HEK293 (cell line): ENCODE data around the gene HES5.

Experiments used
- CTCF ChIA-PET: fragments of 350-600 bp; formaldehyde crosslinking; extraction: SDS; loops from one replicate; lab custom pipeline; 2021; ENCODE audit warnings: antibody characterized with exemption; lab: Yijun Ruan, JAX
- POLR2A ChIA-PET: fragments of 300-600 bp; formaldehyde crosslinking; extraction: SDS; loops from one replicate; lab custom pipeline; 2020; ENCODE audit warnings: antibody characterized with exemption, inconsistent platforms; lab: Yijun Ruan, JAX
- H3K27ac ChIP-seq: fragments of 200-500 bp; sonication (Bioruptor generic); 2 replicates; pipeline ENCODE4 v1.5.1; 2014; ENCODE audit warnings: low read depth, low read length, control low read depth, inconsistent platforms; ENCODE audit errors: extremely low read depth
- H3K36me3 ChIP-seq, 2 experiments: fragments of 200-500 bp in 1 of 2; sonication (Bioruptor generic) in 1 of 2; 1 replicate in 1 of 2; 2 replicates in 1 of 2; pipeline ENCODE4 v1.5.1; 2014 to 2017; ENCODE audit warnings: inconsistent platforms in 2 of 2, low read length in 2 of 2; ENCODE audit not compliant: control insufficient read depth in 2 of 2, insufficient read depth in 1 of 2
- H3K4me1 ChIP-seq: fragments of 200-500 bp; sonication (Bioruptor generic); 2 replicates; pipeline ENCODE4 v1.5.1; 2014; ENCODE audit warnings: mild to moderate bottlenecking, low read length, inconsistent platforms; ENCODE audit not compliant: control insufficient read depth, insufficient read depth
- H3K4me3 ChIP-seq: 2 replicates; pipeline ENCODE4 v1.5.1; 2011; ENCODE audit warnings: low read depth, mild to moderate bottlenecking, control low read depth, low read length, moderate library complexity
- H3K9me3 ChIP-seq: fragments of 200-500 bp; sonication (Bioruptor generic); 2 replicates; pipeline ENCODE4 v1.5.1; 2014; ENCODE audit warnings: low read depth, low read length, inconsistent platforms; ENCODE audit not compliant: control insufficient read depth, insufficient read depth
- GLI4 ChIP-seq: fragments of 450-650 bp; formaldehyde crosslinking; IDR thresholded peaks from 2 replicates; pipeline ENCODE4 v1.5.1; 2016; ENCODE audit warnings: missing biosample characterization, missing genetic modification characterization
- KLF7 ChIP-seq: fragments of 450-650 bp; formaldehyde crosslinking; IDR thresholded peaks from 2 replicates; pipeline ENCODE4 v1.5.1; 2016; ENCODE audit warnings: missing biosample characterization, missing genetic modification characterization, borderline replicate concordance
- ZBTB20 ChIP-seq: fragments of 450-650 bp; formaldehyde crosslinking; IDR thresholded peaks from 2 replicates; pipeline ENCODE4 v1.5.1; 2016; ENCODE audit warnings: missing biosample characterization, missing genetic modification characterization
- ZBTB21 ChIP-seq: fragments of 450-650 bp; formaldehyde crosslinking; IDR thresholded peaks from 2 replicates; pipeline ENCODE4 v1.5.1; 2017; ENCODE audit warnings: missing biosample characterization, missing genetic modification characterization
- ZIC2 ChIP-seq: fragments of 450-650 bp; formaldehyde crosslinking; IDR thresholded peaks from 2 replicates; pipeline ENCODE4 v1.5.1; 2016; ENCODE audit warnings: missing biosample characterization, missing genetic modification characterization
- ZNF10 ChIP-seq: fragments of 450-650 bp; formaldehyde crosslinking; IDR thresholded peaks from 2 replicates; pipeline ENCODE4 v1.5.1; 2017; ENCODE audit warnings: missing biosample characterization, missing genetic modification characterization
- ZNF248 ChIP-seq: fragments of 450-650 bp; formaldehyde crosslinking; IDR thresholded peaks from 2 replicates; pipeline ENCODE4 v1.5.1; 2017; ENCODE audit warnings: missing biosample characterization, missing genetic modification characterization
- ZNF341 ChIP-seq: fragments of 450-650 bp; formaldehyde crosslinking; IDR thresholded peaks from 2 replicates; pipeline ENCODE4; 2016; ENCODE audit warnings: low read depth, missing biosample characterization, missing genetic modification characterization
- ZNF366 ChIP-seq: fragments of 450-650 bp; formaldehyde crosslinking; conservative IDR thresholded peaks from 2 replicates; pipeline ENCODE4 v1.5.1; 2016; ENCODE audit warnings: missing biosample characterization, missing genetic modification characterization
- ZNF394 ChIP-seq: fragments of 450-650 bp; formaldehyde crosslinking; IDR thresholded peaks from 2 replicates; pipeline ENCODE4 v1.5.1; 2016; ENCODE audit warnings: missing biosample characterization, missing genetic modification characterization, mild to moderate bottlenecking, moderate library complexity, borderline replicate concordance
- ZNF549 ChIP-seq: fragments of 450-650 bp; IDR thresholded peaks from 2 replicates; pipeline ENCODE4 v1.5.1; 2018; ENCODE audit warnings: missing biosample characterization, missing genetic modification characterization, mild to moderate bottlenecking, inconsistent platforms, moderate library complexity
- ZNF629 ChIP-seq: fragments of 450-650 bp; formaldehyde crosslinking; IDR thresholded peaks from 2 replicates; pipeline ENCODE4 v1.5.1; 2017; ENCODE audit warnings: missing biosample characterization, missing genetic modification characterization
- ZNF660 ChIP-seq: fragments of 450-650 bp; IDR thresholded peaks from 2 replicates; pipeline ENCODE4 v1.5.1; 2018; ENCODE audit warnings: missing biosample characterization, mild to moderate bottlenecking, missing genetic modification characterization
- TF ChIP-seq, protein P1 (sequence below): fragments of 450-650 bp; formaldehyde crosslinking; IDR thresholded peaks from 2 replicates; pipeline ENCODE4 v1.5.1; 2016; ENCODE audit warnings: missing biosample characterization, missing genetic modification characterization
- TF ChIP-seq, protein P2 (sequence below): fragments of 450-650 bp; formaldehyde crosslinking; IDR thresholded peaks from 2 replicates; pipeline ENCODE4 v1.5.1; 2016; ENCODE audit warnings: missing biosample characterization, missing genetic modification characterization
- TF ChIP-seq, protein P3 (sequence below): fragments of 450-650 bp; formaldehyde crosslinking; IDR thresholded peaks from 2 replicates; pipeline ENCODE4 v1.5.1; 2016; ENCODE audit warnings: missing biosample characterization, missing genetic modification characterization, low read depth
- TF ChIP-seq, protein P4 (sequence below): sonication (generic); formaldehyde crosslinking; IDR thresholded peaks from 2 replicates; pipeline ENCODE4 v1.8.1; 2022; ENCODE audit warnings: mild to moderate bottlenecking, moderate library complexity, missing genetic modification reagents
- TF ChIP-seq, protein P5 (sequence below): fragments of 450-650 bp; formaldehyde crosslinking; IDR thresholded peaks from 2 replicates; pipeline ENCODE4 v1.5.1; 2016; ENCODE audit warnings: missing biosample characterization, missing genetic modification characterization

HES5 gene

DNA sequence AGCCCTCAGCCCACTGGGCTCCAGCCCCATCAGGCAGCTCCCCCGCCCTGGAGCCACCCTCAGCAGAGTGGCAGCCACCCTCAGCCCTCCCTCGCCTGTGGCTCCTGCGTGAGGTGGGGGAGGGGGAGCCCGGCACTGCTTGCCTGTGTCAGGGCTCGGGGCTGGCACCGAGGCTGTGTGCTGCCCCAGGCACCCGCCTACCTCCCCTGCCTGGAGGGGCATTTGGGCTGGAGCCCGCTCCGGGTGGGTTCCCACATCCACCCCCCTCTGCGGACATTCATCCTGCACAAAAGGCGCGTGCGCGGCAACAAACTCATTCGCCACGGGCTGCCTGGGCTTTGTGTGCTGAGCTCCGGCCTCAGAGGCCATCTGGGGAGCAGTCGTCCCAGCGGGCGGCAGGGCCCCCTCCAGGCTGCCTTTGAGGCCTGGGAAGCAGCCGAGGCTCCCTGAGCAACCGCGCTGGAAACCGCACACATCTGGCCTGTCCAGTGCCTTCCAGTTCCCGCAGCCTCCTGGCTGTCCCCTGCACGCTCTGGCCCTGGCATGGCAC lies 13.6 kb upstream of the HES5 start (continued):
- TF ChIP-seq, protein P1, sequence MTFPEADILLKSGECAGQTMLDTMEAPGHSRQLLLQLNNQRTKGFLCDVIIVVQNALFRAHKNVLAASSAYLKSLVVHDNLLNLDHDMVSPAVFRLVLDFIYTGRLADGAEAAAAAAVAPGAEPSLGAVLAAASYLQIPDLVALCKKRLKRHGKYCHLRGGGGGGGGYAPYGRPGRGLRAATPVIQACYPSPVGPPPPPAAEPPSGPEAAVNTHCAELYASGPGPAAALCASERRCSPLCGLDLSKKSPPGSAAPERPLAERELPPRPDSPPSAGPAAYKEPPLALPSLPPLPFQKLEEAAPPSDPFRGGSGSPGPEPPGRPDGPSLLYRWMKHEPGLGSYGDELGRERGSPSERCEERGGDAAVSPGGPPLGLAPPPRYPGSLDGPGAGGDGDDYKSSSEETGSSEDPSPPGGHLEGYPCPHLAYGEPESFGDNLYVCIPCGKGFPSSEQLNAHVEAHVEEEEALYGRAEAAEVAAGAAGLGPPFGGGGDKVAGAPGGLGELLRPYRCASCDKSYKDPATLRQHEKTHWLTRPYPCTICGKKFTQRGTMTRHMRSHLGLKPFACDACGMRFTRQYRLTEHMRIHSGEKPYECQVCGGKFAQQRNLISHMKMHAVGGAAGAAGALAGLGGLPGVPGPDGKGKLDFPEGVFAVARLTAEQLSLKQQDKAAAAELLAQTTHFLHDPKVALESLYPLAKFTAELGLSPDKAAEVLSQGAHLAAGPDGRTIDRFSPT (tag by site-specific recombination) = no peak
- no peak for TF ChIP-seq ZBTB20 (tag by site-specific recombination)
- no peak for TF ChIP-seq ZNF629 (tag by site-specific recombination)
- no peak for TF ChIP-seq ZNF248 (tag by site-specific recombination)
- TF ChIP-seq, protein P2, sequence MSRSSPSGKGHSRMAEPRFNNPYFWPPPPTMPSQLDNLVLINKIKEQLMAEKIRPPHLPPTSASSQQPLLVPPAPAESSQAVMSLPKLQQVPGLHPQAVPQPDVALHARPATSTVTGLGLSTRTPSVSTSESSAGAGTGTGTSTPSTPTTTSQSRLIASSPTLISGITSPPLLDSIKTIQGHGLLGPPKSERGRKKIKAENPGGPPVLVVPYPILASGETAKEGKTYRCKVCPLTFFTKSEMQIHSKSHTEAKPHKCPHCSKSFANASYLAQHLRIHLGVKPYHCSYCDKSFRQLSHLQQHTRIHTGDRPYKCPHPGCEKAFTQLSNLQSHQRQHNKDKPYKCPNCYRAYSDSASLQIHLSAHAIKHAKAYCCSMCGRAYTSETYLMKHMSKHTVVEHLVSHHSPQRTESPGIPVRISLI (tag by site-specific recombination) = no peak
- TF ChIP-seq, protein P3, sequence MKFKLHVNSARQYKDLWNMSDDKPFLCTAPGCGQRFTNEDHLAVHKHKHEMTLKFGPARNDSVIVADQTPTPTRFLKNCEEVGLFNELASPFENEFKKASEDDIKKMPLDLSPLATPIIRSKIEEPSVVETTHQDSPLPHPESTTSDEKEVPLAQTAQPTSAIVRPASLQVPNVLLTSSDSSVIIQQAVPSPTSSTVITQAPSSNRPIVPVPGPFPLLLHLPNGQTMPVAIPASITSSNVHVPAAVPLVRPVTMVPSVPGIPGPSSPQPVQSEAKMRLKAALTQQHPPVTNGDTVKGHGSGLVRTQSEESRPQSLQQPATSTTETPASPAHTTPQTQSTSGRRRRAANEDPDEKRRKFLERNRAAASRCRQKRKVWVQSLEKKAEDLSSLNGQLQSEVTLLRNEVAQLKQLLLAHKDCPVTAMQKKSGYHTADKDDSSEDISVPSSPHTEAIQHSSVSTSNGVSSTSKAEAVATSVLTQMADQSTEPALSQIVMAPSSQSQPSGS (tag by site-specific recombination) = no peak
- TF ChIP-seq ZNF10 (tag by site-specific recombination) = peak; percentile 57; the same call in 1 of the 2 replicates
- no peak for TF ChIP-seq ZNF394
- peak; percentile 86 for TF ChIP-seq ZIC2 (tag by site-specific recombination)
- TF ChIP-seq KLF7 = no peak
- TF ChIP-seq ZNF549 (tag by site-specific recombination) = no peak
- TF ChIP-seq, protein P4, sequence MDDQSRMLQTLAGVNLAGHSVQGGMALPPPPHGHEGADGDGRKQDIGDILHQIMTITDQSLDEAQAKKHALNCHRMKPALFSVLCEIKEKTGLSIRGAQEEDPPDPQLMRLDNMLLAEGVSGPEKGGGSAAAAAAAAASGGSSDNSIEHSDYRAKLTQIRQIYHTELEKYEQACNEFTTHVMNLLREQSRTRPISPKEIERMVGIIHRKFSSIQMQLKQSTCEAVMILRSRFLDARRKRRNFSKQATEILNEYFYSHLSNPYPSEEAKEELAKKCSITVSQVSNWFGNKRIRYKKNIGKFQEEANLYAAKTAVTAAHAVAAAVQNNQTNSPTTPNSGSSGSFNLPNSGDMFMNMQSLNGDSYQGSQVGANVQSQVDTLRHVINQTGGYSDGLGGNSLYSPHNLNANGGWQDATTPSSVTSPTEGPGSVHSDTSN (CRISPR knock-in tag) = no peak
- TF ChIP-seq ZNF366 = no peak
- no peak for TF ChIP-seq ZBTB21 (tag by site-specific recombination)

DNA sequence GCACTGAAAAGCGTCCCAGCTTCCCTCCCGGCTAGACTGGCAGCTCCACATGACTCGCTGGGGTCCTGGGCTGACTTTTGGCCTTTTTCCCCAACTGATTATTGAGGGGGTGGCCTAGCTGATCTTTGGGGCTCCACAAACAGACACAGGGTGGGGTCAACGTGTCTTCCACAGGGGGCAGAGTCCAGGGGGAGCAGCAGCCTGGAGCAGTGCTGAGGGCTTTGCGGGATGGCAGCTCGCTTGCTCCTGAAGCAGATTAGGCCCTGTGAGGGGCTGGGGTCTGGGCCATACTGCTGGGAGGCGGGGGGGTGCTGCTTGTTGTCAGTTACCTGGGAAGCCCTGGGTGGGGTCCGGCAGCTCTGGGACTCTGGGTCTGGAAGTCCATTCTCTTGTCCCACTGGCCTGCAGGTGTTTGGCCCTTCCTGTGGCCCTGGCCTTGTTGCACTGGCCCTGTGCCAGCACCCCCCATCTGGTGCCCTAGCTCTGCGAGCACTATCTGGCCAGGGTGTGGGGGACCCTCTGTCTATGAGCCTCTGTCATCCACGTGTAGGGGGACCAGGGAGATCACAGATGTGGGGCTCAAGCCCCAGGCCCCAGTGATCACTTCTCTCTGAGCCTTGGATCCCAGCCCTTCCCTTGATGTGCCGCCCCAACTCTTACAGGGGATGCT lies 12.3 kb upstream of the HES5 start:
- H3K27ac ChIP-seq = no peak overlapping the region
- H3K4me3 ChIP-seq = no peak overlapping the region
- peaks cover 6% of the 10 kb centered on the region for H3K4me1 ChIP-seq
- ChIA-PET CTCF (no interaction called here), POLR2A (no interaction called here)
- TF ChIP-seq, protein P5, sequence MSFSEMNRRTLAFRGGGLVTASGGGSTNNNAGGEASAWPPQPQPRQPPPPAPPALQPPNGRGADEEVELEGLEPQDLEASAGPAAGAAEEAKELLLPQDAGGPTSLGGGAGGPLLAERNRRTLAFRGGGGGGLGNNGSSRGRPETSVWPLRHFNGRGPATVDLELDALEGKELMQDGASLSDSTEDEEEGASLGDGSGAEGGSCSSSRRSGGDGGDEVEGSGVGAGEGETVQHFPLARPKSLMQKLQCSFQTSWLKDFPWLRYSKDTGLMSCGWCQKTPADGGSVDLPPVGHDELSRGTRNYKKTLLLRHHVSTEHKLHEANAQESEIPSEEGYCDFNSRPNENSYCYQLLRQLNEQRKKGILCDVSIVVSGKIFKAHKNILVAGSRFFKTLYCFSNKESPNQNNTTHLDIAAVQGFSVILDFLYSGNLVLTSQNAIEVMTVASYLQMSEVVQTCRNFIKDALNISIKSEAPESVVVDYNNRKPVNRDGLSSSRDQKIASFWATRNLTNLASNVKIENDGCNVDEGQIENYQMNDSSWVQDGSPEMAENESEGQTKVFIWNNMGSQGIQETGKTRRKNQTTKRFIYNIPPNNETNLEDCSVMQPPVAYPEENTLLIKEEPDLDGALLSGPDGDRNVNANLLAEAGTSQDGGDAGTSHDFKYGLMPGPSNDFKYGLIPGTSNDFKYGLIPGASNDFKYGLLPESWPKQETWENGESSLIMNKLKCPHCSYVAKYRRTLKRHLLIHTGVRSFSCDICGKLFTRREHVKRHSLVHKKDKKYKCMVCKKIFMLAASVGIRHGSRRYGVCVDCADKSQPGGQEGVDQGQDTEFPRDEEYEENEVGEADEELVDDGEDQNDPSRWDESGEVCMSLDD = no peak
- TF ChIP-seq GLI4 (no peak), ZNF341 (0 out of 2 replicates have a peak, but pooled peaks have one; percentile 8), ZNF660 (no peak)
- H3K9me3 ChIP-seq = no peaks in the 10 kb centered on the region
- no peaks in the 10 kb centered on the region for H3K36me3 ChIP-seq
